Spleen (tissue), 13 donors: ENCODE measurements around the gene EPAS1. TPM values are rescaled to one million over a fixed set of nuclear protein-coding genes. Genes with fewer than 3 reads are reported as not detected.

Experiments
- DNase-seq: peaks from one replicate; pipeline ENCODE4 v3.0.0-alpha.2; 2020
- H3K27ac ChIP-seq, 8 donors: fragments of 200-600 bp; sonication (generic) in 7 of 8; 1 replicate in 4 of 8; 2 replicates in 4 of 8; pipeline versions ENCODE4 v1.5.0 to v1.8.0; 2016 to 2021; ENCODE audit warnings: inconsistent platforms in 4 of 8, mild to moderate bottlenecking in 4 of 8, moderate library complexity in 1 of 8
- H3K27me3 ChIP-seq, 7 donors: fragments of 200-600 bp; sonication (generic) in 6 of 7; replicated peaks in 1 of 7; 1 replicate in 4 of 7; 2 replicates in 3 of 7; pipeline versions ENCODE4 v1.5.0 to v1.8.0; 2016 to 2021; ENCODE audit warnings: inconsistent platforms in 3 of 7, mild to moderate bottlenecking in 1 of 7
- H3K36me3 ChIP-seq, 6 donors: fragments of 200-600 bp; sonication (generic) in 5 of 6; 1 replicate in 4 of 6; 2 replicates in 2 of 6; pipeline versions ENCODE4 v1.5.0 to v1.8.0; 2016 to 2021; ENCODE audit warnings: inconsistent platforms in 2 of 6
- H3K4me1 ChIP-seq, 6 donors: fragments of 200-600 bp; sonication (generic) in 5 of 6; 1 replicate in 3 of 6; 2 replicates in 3 of 6; pipeline versions ENCODE4 v1.5.0 to v1.8.0; 2016 to 2021; ENCODE audit warnings: inconsistent platforms in 3 of 6
- H3K4me3 ChIP-seq, 8 donors: fragments of 200-600 bp; sonication (generic) in 7 of 8; 1 replicate in 4 of 8; 2 replicates in 4 of 8; pipeline versions ENCODE4 v1.5.0 to v1.8.0; 2016 to 2021; ENCODE audit warnings: inconsistent platforms in 4 of 8, mild to moderate bottlenecking in 4 of 8, moderate library complexity in 2 of 8
- H3K9me3 ChIP-seq, 8 donors: fragments of 200-600 bp; sonication (generic) in 7 of 8; 1 replicate in 4 of 8; 2 replicates in 4 of 8; pipeline versions ENCODE4 v1.5.0 to v1.8.0; 2016 to 2021; ENCODE audit warnings: inconsistent platforms in 4 of 8
- CTCF ChIP-seq, 11 experiments: fragments of 200-600 bp in 7 of 11; fragments of 450-650 bp in 4 of 11; sonication (generic) in 4 of 11; IDR thresholded peaks in 8 of 11; conservative IDR thresholded peaks in 3 of 11; 1 replicate in 7 of 11; 2 replicates in 4 of 11; pipeline versions ENCODE4 v1.4.0 to v1.8.0; 2016 to 2021; ENCODE audit warnings: antibody characterized with exemption in 11 of 11, inconsistent platforms in 4 of 11, mild to moderate bottlenecking in 1 of 11
- POLR2A ChIP-seq, 3 donors: fragments of 450-650 bp; IDR thresholded peaks; one replicate each; pipeline ENCODE4 v1.5.1; 2017; ENCODE audit warnings: antibody characterized with exemption in 3 of 3, mild to moderate bottlenecking in 1 of 3
- POLR2AphosphoS5 ChIP-seq, 3 donors: sonication (generic); formaldehyde crosslinking; IDR thresholded peaks; one replicate each; pipeline ENCODE4 v1.5.1; 2017; ENCODE audit warnings: antibody characterized with exemption in 3 of 3
- WGBS, 5 donors: extraction: QIAGEN DNeasy Blood & Tissue Kit in 3 of 5; methylation state at CpG; one replicate each; pipeline versions ENCODE4 v1.1.5 to v1.1.7; 2013 to 2018; 5-methylcytosine and 5-hydroxymethylcytosine counted together
- intact Hi-C: fragments of 100-400 bp; cut with DNase I; formaldehyde crosslinking; loops from one replicate; pipeline ENCODE4 v1.15.0; 2023; ENCODE audit warnings: low total_unique reads
- long read RNA-seq, 2 donors: transcript quantifications; one replicate each; lab custom pipeline, GENCODE V29; 2026
- polyA plus RNA-seq, 3 donors: library from polyadenylated mRNA; stranded (reverse); fragments of 200-250 nt; gene quantifications; one replicate each; pipeline ENCODE4 v1.2.1, GENCODE V29; 2013
- total RNA-seq, 7 donors: library from RNA; depleted of rRNA in 3 of 7; stranded (reverse); fragments of >200 nt in 3 of 7; fragmentation: NEBNext Ultra II Directional in 4 of 7; extraction: Animal tissue kit (Norgen Biotek cat#: 25700) in 4 of 7; gene quantifications; one replicate each; pipeline versions ENCODE4 v1.1.0 to v1.2.1, GENCODE V29; 2016 to 2021
- donor health status: healthy with polysubstance abuse.
- donor health status: DM: no; HTN: no; CAD: no; lungs with moderate emphysema.
- donor health status: DM: no; HTN: no; CAD: no.
- donor health status: Bipolar disorder and iron deficiency.
- donor health status: healthy.
- donor health status: DM: no; HTN: no; CAD: no.
- donor health status: DM: yes; HTN: yes; CAD: no.

EPAS1 gene
- total RNA-seq: 100 to 1,000 TPM; 145 to 330 (median 233) TPM
- polyA plus RNA-seq: 10 to 100 TPM; 30.5 to 58.1 (median 38.5) TPM
- long read RNA-seq, donor 1, full-length matches to known transcripts: 7 of 23 reads
- long read RNA-seq, donor 1, partial matches to known transcripts: 16 of 23 reads
- long read RNA-seq, donor 1, other reads (novel, unspliced or antisense): 0 of 23 reads
- long read RNA-seq, donor 2, full-length matches to known transcripts: 6 of 32 reads
- long read RNA-seq, donor 2, partial matches to known transcripts: 26 of 32 reads
- long read RNA-seq, donor 2, other reads (novel, unspliced or antisense): 0 of 32 reads

DNA sequence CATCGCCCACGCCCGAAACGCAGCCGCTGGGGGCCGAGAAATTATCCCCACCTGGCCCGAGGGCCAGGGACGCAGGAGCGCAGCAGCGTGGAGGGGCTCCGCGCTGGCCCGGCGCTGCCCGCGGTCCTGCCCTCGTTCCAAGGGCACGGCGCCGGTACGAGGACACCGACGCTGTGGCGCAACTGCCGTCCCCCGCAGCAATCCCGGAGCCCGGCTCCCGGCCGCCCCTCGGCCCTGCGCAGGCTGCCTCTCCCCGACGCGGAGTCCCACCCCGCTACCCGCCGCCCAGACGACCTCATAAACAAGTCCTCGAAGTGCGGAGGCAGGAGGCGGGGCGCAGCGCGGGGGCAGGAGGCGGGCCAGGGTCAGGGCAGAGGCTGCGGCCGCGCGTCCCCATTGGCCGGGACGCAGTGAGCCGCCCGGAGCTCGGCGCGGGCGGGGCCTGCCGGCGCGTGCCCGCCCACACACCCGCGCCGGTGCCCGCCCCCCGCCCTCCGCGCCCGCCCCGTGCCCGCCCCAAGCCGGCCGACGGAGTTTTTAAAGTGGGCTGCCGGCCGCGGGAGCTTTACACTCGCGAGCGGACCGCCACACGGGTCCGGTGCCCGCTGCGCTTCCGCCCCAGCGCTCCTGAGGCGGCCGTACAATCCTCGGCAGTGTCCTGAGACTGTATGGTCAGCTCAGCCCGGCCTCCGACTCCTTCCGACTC, at the start of gene EPAS1:
TSS of gene EPAS1 (plus strand) at position 568 of the 706 bp plus-strand sequence. CDS start 505 bp downstream, outside the sequence.
- DNase-seq: peak; percentile 97
- Histone ChIP-seq H3K9me3 (no peaks in the 10 kb centered on the region), H3K27me3 (peaks cover 0 to 67% (median 27%) of the 10 kb centered on the region in 7 donors), H3K4me1 (peaks cover 5 to 62% (median 38%) of the 10 kb centered on the region in 6 donors), H3K27ac (peak within 1 kb of the TSS; percentile 81 to 96 (median 93)), H3K36me3 (no peaks in the 10 kb centered on the region), H3K4me3 (peak within 1 kb of the TSS; percentile 53 to 93 (median 78))
- TF ChIP-seq POLR2AphosphoS5 (IDR thresholded peaks at IDR 0.05) (peak; percentile 92 to 98 (median 93)), CTCF (IDR thresholded peaks at IDR 0.05 in 8 of 11, conservative IDR thresholded peaks at IDR 0.05 in 3 of 11) (peak in 1 of 11 experiments; percentile 13), POLR2A (IDR thresholded peaks at IDR 0.05) (peak; percentile 35 to 91 (median 57))
- WGBS, 5 donors: 0 to 1% (median 0%) methylated on average over 16 to 94 of the region's 94 CpGs
- intact Hi-C loops: no loop called here

DNA sequence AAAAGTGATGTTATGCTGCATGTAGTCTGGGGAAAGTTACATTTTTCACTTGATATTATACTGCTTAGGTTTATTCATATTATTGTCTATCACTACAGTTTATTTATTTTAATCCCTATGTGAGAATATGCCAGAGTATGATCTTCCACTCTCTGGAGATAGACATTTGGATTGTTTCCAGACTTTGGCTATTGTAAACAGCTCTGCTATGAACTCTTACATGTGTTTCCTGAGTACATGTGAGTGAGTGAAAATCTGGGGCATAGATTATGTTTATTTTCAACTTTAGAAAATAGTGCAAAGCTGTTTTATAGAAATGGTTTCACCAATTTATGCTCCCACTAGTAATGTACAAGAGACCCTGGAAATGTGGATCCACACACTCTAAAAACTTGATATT, 49.0 kb upstream of the EPAS1 start:
- Histone ChIP-seq H3K27me3 (no peaks in the 10 kb centered on the region), H3K4me3 (no peak overlapping the region), H3K36me3 (no peaks in the 10 kb centered on the region), H3K9me3 (peaks cover 0 to 8% (median 0%) of the 10 kb centered on the region in 8 donors), H3K4me1 (peaks cover 0 to 13% (median 9%) of the 10 kb centered on the region in 6 donors), H3K27ac (no peak overlapping the region)
- intact Hi-C loops: no loop called here
- TF ChIP-seq POLR2A (IDR thresholded peaks at IDR 0.05) (no peak), POLR2AphosphoS5 (IDR thresholded peaks at IDR 0.05) (no peak), CTCF (IDR thresholded peaks at IDR 0.05 in 8 of 11, conservative IDR thresholded peaks at IDR 0.05 in 3 of 11) (no peak)
- DNase-seq: no peak

GRCh38 chr2:46249654-46250053, 47.6 kb upstream of the EPAS1 start:
- peaks cover 0 to 19% (median 11%) of the 10 kb centered on the region in 6 donors for H3K4me1 ChIP-seq
- H3K27ac ChIP-seq: no peak overlapping the region
- H3K4me3 ChIP-seq: no peak overlapping the region
- H3K27me3 ChIP-seq: no peaks in the 10 kb centered on the region
- no peak for DNase-seq
- H3K36me3 ChIP-seq: no peaks in the 10 kb centered on the region
- intact Hi-C loops: no loop called here
- TF ChIP-seq POLR2AphosphoS5 (IDR thresholded peaks at IDR 0.05): no peak
- no peak for TF ChIP-seq POLR2A (IDR thresholded peaks at IDR 0.05)
- no peak for TF ChIP-seq CTCF (IDR thresholded peaks at IDR 0.05 in 8 of 11, conservative IDR thresholded peaks at IDR 0.05 in 3 of 11)
- H3K9me3 ChIP-seq: peaks cover 0 to 8% (median 0%) of the 10 kb centered on the region in 8 donors
